HG03025 (cell line): ENCODE measurements around the gene KLF16.

Source experiments
- ATAC-seq: cut with Tn5 transposase; IDR thresholded peaks from one replicate; pipeline ENCODE4 v1.9.1; 2021; ENCODE audit warnings: mild to moderate bottlenecking, moderate library complexity; ENCODE audit not compliant: unreplicated experiment, low FRiP score

KLF16 gene

DNA sequence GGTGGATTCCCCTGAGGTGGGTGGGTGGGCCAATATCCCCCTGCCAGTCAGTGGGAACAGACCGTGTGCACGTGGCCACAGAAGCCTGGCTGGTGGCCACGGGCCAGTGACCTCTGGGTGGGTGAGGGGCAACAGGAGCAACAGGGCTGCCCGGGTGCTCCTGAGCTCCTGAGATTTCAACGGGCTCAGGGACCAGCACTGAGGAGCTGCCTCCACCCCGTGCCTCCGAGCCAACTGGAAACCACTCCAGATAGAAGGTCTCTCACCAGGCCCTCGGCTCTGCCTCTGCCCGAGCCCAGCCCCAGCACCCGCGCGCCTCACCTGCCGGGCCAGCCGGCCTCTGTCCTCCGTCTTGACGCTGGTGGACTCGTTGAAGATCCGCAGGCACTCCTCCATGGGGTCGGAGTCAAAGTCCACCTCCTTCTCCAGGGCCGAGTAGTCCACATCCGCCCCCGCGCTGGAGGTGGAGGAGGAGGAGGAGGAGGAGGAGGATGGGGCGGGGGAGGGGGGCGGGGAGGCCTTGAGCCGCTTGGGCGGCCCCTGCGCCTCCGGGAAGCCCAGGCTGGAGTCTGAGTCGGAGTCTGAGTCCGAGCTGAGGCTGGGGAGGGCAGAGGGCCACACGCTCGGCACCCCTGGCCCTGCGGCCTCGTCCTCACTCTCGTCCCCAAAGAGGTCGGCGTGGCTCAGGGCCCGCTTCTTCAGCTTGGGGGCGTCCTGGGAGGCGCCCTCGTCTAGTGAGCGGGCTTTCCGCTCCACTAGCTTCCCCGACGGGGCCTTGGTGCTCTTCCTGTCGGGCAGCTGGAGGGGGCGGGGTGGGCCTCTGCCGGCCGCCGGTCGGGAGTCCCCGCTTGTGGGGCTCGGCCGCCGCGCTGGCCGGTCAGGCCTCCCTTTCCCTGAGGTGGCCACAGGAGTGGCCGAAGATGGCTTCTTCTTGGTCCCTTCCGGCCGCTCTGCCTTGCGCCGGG lies 36.5 kb downstream of the KLF16 start:
- no peak for ATAC-seq

GRCh38 chr19:1825909-1826556 lies 37.3 kb downstream of the KLF16 start:
- no peak for ATAC-seq

DNA sequence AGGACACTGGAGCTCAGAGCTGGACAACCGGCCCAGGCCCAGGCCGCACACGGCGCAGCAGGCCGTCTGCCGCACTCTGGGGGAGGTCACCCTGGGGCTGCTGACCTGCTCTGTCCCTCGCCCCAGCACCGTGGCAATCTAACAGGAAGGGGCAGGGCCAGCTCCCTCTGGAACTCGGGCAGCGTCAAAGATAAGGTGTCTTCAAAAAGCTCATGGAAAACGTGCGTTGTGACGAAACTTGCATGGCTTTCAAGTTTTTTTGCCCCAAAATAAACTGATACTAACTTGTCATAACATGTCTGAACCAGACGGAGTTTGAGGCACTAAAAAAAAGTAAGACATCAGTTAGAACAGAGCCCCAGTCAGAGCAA lies 39.1 kb downstream of the KLF16 start:
- ATAC-seq: no peak

GRCh38 chr19:1823539-1824251 lies 39.7 kb downstream of the KLF16 start:
- ATAC-seq: no peak

GRCh38 chr19:1823020-1823419 lies 40.4 kb downstream of the KLF16 start:
- no peak for ATAC-seq

DNA sequence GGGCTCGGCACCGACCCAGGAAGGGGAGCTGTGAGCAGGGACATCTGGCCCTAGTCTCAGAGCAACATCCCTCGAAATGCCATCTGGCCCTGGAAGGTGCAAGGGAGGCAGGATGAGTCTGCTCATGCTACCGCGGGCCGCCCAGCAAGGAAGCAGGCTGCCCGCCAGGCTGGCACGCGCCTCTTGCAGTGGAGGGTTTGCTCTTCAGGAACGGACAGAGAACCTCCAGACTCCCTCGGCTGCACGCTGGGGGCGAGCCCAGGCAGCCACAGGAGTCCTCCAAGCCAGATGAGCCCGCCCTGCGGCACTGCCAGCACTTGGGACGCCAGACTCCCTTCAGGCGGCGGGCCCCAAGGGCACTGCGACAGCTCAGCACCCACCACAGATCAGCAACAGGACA lies 41.2 kb downstream of the KLF16 start:
- no peak for ATAC-seq

- no peak for ATAC-seq
These were observed 43.8 kb downstream of the KLF16 start for GRCh38 chr19:1819341-1820255.

- ATAC-seq: no peak
These were observed 44.7 kb downstream of the KLF16 start for GRCh38 chr19:1818549-1819195.

DNA sequence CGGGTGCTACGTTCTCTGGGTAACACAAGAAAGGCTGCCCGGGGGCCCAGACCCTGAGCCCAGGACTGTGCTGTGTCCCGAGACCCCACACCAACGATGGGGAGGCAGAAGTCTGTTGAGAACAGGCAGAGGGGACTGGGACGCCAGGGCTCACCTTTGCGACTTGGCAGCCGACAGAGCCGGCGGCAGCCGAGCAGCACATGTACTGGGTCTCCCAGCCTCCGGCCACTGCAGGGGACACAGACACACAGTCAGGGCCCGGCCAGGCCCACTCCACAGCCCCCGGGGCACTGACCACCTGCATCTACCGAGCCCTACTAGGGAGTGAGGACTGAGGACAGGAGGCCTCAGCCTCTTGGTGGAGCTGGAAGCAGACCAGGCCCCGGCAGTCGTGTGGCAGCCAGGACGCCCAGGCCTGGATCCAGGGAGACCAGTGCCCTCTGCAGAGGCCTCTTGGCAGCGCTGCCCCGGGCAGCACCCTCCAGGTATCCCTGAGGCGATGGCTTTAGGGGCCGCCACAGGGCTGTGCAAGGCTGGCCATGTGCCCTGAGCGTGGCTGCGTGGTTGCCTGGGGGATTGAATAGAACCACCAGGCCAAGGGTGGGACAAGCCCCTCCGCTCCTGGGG lies 45.7 kb downstream of the KLF16 start:
- no peak for ATAC-seq

- ATAC-seq: no peak
These were observed 46.7 kb downstream of the KLF16 start for GRCh38 chr19:1816530-1817298.

DNA sequence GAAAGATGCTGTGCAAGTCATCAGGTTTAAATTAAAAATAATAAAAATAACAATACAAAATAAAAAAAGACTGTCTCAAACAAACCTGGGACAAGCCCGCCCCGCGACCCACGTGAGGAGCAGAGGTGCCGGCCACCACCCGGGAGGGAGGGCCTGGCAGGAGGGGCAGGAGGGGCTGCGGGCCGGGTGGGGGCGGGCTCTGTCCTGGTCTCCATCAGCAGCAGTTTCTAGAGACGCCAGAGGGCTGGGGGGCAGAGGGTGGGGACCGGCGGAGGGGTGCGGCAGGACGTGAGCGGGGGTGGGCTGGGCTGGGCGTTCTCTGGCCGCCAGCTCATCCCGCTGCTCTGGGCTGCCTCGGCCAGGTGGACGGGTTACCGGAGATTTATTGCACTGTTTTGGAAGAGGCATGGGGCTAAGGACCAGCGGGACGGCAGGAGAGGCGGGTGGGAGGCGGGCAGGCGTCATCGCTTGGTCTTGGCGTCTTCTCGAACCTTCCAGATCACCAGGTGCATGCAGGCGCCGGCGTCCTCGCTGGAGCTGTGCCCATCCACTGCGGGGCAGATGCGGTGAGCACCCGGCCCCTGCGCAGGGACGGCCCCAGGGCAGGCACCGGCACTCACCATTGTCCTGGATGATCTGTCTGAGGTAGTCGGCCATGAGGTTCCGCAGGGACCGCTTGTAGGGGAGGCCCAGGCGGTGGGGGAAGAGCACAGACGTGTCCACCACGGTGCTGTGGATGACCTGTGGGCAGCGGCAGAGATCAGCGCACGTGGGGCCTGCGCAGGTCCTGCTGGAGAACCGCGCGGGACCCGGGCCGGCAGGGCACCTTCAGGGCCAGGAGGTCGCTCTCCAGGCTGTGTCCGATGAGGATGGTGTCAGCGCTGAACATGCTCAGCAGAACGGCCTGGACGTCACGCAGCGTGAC lies 47.5 kb downstream of the KLF16 start:
- ATAC-seq: no peak

- ATAC-seq: no peak
These were observed 48.4 kb downstream of the KLF16 start for GRCh38 chr19:1814833-1815604.

DNA sequence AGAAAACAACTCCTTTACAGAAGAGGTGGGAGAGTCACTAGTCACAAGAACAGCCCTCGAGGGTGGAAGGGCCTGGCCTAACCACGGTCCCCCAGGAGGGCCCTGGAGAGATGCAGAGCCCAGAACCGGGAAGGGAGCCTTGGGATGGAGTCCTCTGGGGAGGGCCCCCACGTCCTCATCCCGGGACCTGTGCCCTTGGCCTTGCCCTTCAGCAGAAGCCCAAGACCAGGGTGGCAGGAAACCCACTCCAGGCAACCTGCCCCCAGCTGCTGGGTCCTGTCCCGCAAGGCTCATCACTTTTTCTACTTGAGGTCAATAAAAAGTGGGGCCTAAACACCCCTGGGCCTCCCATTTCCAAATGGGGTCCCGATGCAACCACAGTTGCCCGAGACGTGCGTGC lies 49.0 kb downstream of the KLF16 start:
- ATAC-seq: no peak

DNA sequence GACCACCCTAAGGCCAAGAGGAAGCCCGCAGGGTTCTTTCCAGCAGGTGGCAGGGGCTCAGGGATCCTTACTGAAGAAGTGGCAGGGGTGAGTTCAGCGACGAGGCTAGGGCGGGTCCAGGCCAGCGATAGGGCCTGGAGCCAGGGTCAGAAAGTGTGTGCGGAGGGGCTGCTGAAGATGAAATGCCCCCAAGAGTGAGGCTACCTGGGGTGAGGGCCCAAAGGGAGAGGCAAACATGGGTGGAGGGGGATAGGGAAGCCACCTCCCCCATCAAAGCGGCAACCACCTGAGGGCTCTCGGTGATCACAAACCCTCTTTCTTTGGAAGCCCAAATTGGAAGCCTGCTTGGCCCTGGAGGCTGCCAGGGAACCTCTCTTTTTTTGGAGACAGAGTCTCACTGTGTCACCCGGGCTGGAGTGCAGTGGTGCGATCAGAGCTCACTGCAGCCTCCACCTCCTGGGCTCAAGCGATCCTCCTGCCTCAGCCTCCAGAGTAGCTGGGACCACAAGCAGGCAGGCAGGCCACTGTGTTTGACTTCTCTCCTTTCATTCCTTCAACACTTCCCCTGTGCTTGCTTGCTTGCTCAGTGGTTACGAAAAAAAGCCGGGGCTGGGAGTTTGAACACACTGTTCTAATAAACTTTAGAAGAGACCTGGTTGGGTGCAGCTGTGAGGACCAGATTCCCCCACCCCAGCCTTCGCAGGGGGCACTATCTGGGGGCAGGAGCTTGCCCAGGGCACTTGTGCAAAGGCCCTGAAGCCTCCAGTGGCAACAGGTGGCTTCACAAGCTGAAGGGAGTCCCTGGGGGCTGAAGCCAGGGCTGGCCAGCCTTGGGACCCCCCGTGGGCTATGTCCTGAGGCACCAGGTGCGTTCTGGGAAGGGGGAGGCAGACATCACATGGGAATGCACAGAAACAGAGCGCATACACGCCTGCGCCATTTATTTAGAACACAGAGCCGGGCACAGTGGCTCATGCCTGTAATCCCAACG lies 49.9 kb downstream of the KLF16 start:
- ATAC-seq: no peak

GRCh38 chr19:1812426-1813191 lies 50.8 kb downstream of the KLF16 start:
- ATAC-seq: peak; percentile 54
